Psoas muscle (tissue), 8 donors: Measurements from ENCODE around the gene WWOX. TPM values are rescaled to one million over a fixed set of nuclear protein-coding genes. Genes with fewer than 3 reads are reported as not detected.

ENCODE experiments used
- ATAC-seq, 4 donors: fragments of 200-7000 bp; cut with Tn5 transposase; one replicate each; pipeline ENCODE4 v1.9.1; 2020; ENCODE audit warnings: moderate library complexity in 3 of 4, mild to moderate bottlenecking in 2 of 4
- DNase-seq, 2 donors: peaks; one replicate each; pipeline ENCODE4 v3.0.0-alpha.2; 2020
- H3K27ac ChIP-seq: fragments of 200-600 bp; one replicate; pipeline ENCODE4 v1.8.0; 2022
- H3K27me3 ChIP-seq, 3 donors: fragments of 200-600 bp in 1 of 3; one replicate each; pipeline versions ENCODE4 v1.6.1 to v1.8.0; 2013 to 2022; ENCODE audit warnings: low read length in 2 of 3, mild to moderate bottlenecking in 2 of 3, moderate library complexity in 1 of 3; ENCODE audit not compliant: insufficient read depth in 3 of 3
- H3K36me3 ChIP-seq, 2 donors: fragments of 200-600 bp in 1 of 2; one replicate each; pipeline versions ENCODE4 v1.6.1 to v1.8.0; 2013 to 2022; ENCODE audit warnings: low read depth in 1 of 2, mild to moderate bottlenecking in 1 of 2, moderate library complexity in 1 of 2; ENCODE audit not compliant: insufficient read depth in 1 of 2
- H3K4me1 ChIP-seq: fragments of 200-600 bp; one replicate; pipeline ENCODE4 v1.8.0; 2022
- H3K4me3 ChIP-seq: fragments of 200-600 bp; one replicate; pipeline ENCODE4 v1.8.0; 2022; ENCODE audit warnings: mild to moderate bottlenecking
- H3K9me3 ChIP-seq: fragments of 200-600 bp; one replicate; pipeline ENCODE4 v1.8.0; 2022
- CTCF ChIP-seq: fragments of 200-600 bp; IDR thresholded peaks from one replicate; pipeline ENCODE4 v1.8.0; 2022; ENCODE audit warnings: antibody characterized with exemption
- WGBS, 3 donors: extraction: QIAGEN DNeasy Blood & Tissue Kit; methylation state at CpG; one replicate each; pipeline versions ENCODE4 v1.1.6 to v1.1.7; 2013; 5-methylcytosine and 5-hydroxymethylcytosine counted together
- intact Hi-C, 2 donors: fragments of 100-400 bp; cut with DNase I; formaldehyde crosslinking; loops; one replicate each; pipeline versions ENCODE4 v1.11.0 to v1.14.2; 2022
- polyA plus RNA-seq, 3 donors: library from polyadenylated mRNA; stranded (reverse); fragments of 200-250 nt; gene quantifications; one replicate each; pipeline ENCODE4 v1.2.3, GENCODE V29; 2013
- total RNA-seq, 4 donors: library from RNA; stranded (reverse); fragmentation: NEBNext Ultra II Directional in 2 of 4; extraction: Animal tissue kit (Norgen Biotek cat#: 25700) in 2 of 4; gene quantifications; one replicate each; pipeline versions ENCODE4 v1.2.1 to v1.2.4, GENCODE V29; 2021 to 2023
- donor health status: healthy with polysubstance abuse.
- donor health status: DM: no; HTN: no; CAD: no; lungs with moderate emphysema.
- donor health status: Bipolar disorder and iron deficiency.
- donor health status: healthy.
- donor health status: DM: yes; HTN: yes; CAD: no.
- donor health status: DM: no; HTN: no; CAD: no.
- donor health status: DM: no; HTN: no; CAD: no.
- donor health status: DM: yes; HTN: yes; CAD: no.

WWOX gene
- total and polyA plus RNA-seq, 7 donors: 3.1 to 6.6 (median 5.0) TPM

- 71 to 81% (median 76%) methylated on average over 12 of the region's 12 CpGs for WGBS, 3 donors
- DNase-seq: no peak
- intact Hi-C loops: no loop called here
- no peaks in the 10 kb centered on the region for H3K27me3 ChIP-seq
- no peak for ATAC-seq
- H3K9me3 ChIP-seq: no peaks in the 10 kb centered on the region
- TF ChIP-seq CTCF: no peak
- H3K27ac ChIP-seq: no peak overlapping the region
- H3K36me3 ChIP-seq: no peaks in the 10 kb centered on the region
- no peaks in the 10 kb centered on the region for H3K4me1 ChIP-seq
- H3K4me3 ChIP-seq: no peak overlapping the region
These were observed 1022.5 kb downstream of the WWOX start for GRCh38 chr16:79121906-79122305.

GRCh38 chr16:79122343-79122742 is 1022.9 kb downstream of the WWOX start:
- Histone ChIP-seq H3K27ac (no peak overlapping the region), H3K4me1 (no peaks in the 10 kb centered on the region), H3K4me3 (no peak overlapping the region), H3K9me3 (no peaks in the 10 kb centered on the region), H3K36me3 (no peaks in the 10 kb centered on the region), H3K27me3 (no peaks in the 10 kb centered on the region)
- intact Hi-C loops: no loop called here
- DNase-seq (no peak), ATAC-seq (no peak)
- WGBS, 3 donors: 88 to 93% (median 93%) methylated on average over 8 of the region's 8 CpGs
- TF ChIP-seq CTCF: no peak

- H3K9me3 ChIP-seq: no peaks in the 10 kb centered on the region
- intact Hi-C loops: no loop called here
- WGBS, 3 donors: 73 to 78% (median 78%) methylated on average over 18 of the region's 18 CpGs
- H3K36me3 ChIP-seq: no peaks in the 10 kb centered on the region
- H3K4me3 ChIP-seq: no peak overlapping the region
- no peaks in the 10 kb centered on the region for H3K27me3 ChIP-seq
- ATAC-seq (no peak), DNase-seq (no peak)
- no peak overlapping the region for H3K27ac ChIP-seq
- no peak for TF ChIP-seq CTCF
- H3K4me1 ChIP-seq: no peaks in the 10 kb centered on the region
These were observed 1024.7 kb downstream of the WWOX start for GRCh38 chr16:79124016-79124756.

- Histone ChIP-seq H3K4me1 (no peaks in the 10 kb centered on the region), H3K27ac (no peak overlapping the region), H3K9me3 (no peaks in the 10 kb centered on the region), H3K36me3 (no peaks in the 10 kb centered on the region), H3K4me3 (no peak overlapping the region), H3K27me3 (no peaks in the 10 kb centered on the region)
- WGBS, 3 donors: 100% methylated on average over 1 of the region's 1 CpG
- intact Hi-C loops: no loop called here
- no peak for TF ChIP-seq CTCF
- ATAC-seq (no peak), DNase-seq (no peak)
These were observed 1028.3 kb downstream of the WWOX start for GRCh38 chr16:79127766-79128165.

- WGBS, 3 donors: 96 to 97% (median 96%) methylated on average over 5 of the region's 5 CpGs
- no peaks in the 10 kb centered on the region for H3K9me3 ChIP-seq
- no peaks in the 10 kb centered on the region for H3K36me3 ChIP-seq
- ATAC-seq: no peak
- H3K27ac ChIP-seq: no peak overlapping the region
- DNase-seq: no peak
- no peaks in the 10 kb centered on the region for H3K27me3 ChIP-seq
- intact Hi-C loops: no loop called here
- no peaks in the 10 kb centered on the region for H3K4me1 ChIP-seq
- H3K4me3 ChIP-seq: no peak overlapping the region
- TF ChIP-seq CTCF: no peak
These were observed 1029.3 kb downstream of the WWOX start for GRCh38 chr16:79128706-79129105.
